COLO668 (cell line): ENCODE measurements around the gene ING1.
A peak's percentile ranks its signal among the peaks of the same experiment; 100 is the strongest.
"Not testable (repeated sequence)": the region's sequence is repeated elsewhere in the genome, so short reads cannot be mapped to it uniquely, and the experiment has no call there.

Experiments used
- DNase-seq: peaks from one replicate; lab custom pipeline; 2025; ENCODE audit not compliant: unreplicated experiment; lab: John Stamatoyannopoulos, UW

The ING1 gene

GRCh38 chr13:110713642-110713952 is at the start of gene ING1:
Gene ING1 (plus strand): TSS chr13:110713700. CDS start chr13:110714150, 450 bp downstream.
- no peak for DNase-seq

GRCh38 chr13:110664041-110664440 is 49.5 kb upstream of the ING1 start:
- no peak for DNase-seq

- no peak for DNase-seq
These were observed 48.8 kb upstream of the ING1 start for GRCh38 chr13:110664673-110665072.

GRCh38 chr13:110665491-110666254 is 47.8 kb upstream of the ING1 start:
- DNase-seq = no peak

- no peak for DNase-seq
These were observed 47.3 kb upstream of the ING1 start for GRCh38 chr13:110666255-110666533.

- no peak for DNase-seq
These were observed 44.5 kb upstream of the ING1 start for GRCh38 chr13:110669036-110669435.

- DNase-seq = not testable (repeated sequence)
These were observed 43.7 kb upstream of the ING1 start for GRCh38 chr13:110669814-110670213.

- DNase-seq = no peak
These were observed 36.6 kb upstream of the ING1 start for GRCh38 chr13:110676595-110677587.

- no peak for DNase-seq
These were observed 35.6 kb upstream of the ING1 start for GRCh38 chr13:110677731-110678545.

GRCh38 chr13:110680852-110681251 is 32.6 kb upstream of the ING1 start:
- DNase-seq = peak; percentile 38

- DNase-seq = no peak
These were observed 31.5 kb upstream of the ING1 start for GRCh38 chr13:110681868-110682550.

- DNase-seq = no peak
These were observed 30.8 kb upstream of the ING1 start for GRCh38 chr13:110682746-110683145.

- no peak for DNase-seq
These were observed 30.2 kb upstream of the ING1 start for GRCh38 chr13:110683203-110683883.

- no peak for DNase-seq
These were observed 29.6 kb upstream of the ING1 start for GRCh38 chr13:110683921-110684320.

GRCh38 chr13:110684388-110685056 is 29.0 kb upstream of the ING1 start:
- DNase-seq = no peak

- DNase-seq = no peak
These were observed 28.0 kb upstream of the ING1 start for GRCh38 chr13:110685305-110686020.

- no peak for DNase-seq
These were observed 25.8 kb upstream of the ING1 start for GRCh38 chr13:110687736-110688135.

- DNase-seq = no peak
These were observed 24.5 kb upstream of the ING1 start for GRCh38 chr13:110689041-110689440.

GRCh38 chr13:110689711-110690110 is 23.8 kb upstream of the ING1 start:
- no peak for DNase-seq
